ENCODE measurements around the gene TRIM63. TPM values are rescaled to one million over a fixed set of nuclear protein-coding genes. Genes with fewer than 3 reads are reported as not detected.

TRIM63 gene
- polyA plus RNA-seq, 1 of the 3 experiments (the other 2 are of a cell fraction), result not detected

- Histone ChIP-seq H3F3A (replicated peaks; ENCODE audit: insufficient read depth) (no peaks in the 10 kb centered on the region), H3K9me3 (no peaks in the 10 kb centered on the region), H3K4me3 (ENCODE audit: low read depth in 2 of 2, low read length in 1 of 2) (no peak overlapping the region), H3K27me3 (ENCODE audit: insufficient read depth) (peaks cover 75% of the 10 kb centered on the region), H3K4me1 (ENCODE audit: control insufficient read depth in 1 of 2, insufficient read depth in 2 of 2, low read depth in 1 of 2, low read length in 1 of 2) (no peaks in the 10 kb centered on the region; a peak in 1 of 4 replicates), H4K20me1 (ENCODE audit: insufficient read depth) (no peaks in the 10 kb centered on the region), H3K9ac (no peak overlapping the region), H3K4me2 (peak overlapping the region; percentile 15; the same call in 1 of the 2 replicates), H3K9me2 (no peaks in the 10 kb centered on the region), H3K27ac (ENCODE audit: low read depth in 2 of 2, low read length in 1 of 2) (no peak overlapping the region), H3K79me2 (ENCODE audit: insufficient read depth) (no peaks in the 10 kb centered on the region), H2AFZ (ENCODE audit: low read depth) (no peak overlapping the region), H3K36me3 (replicated peaks in 1 of 2; ENCODE audit: control insufficient read depth in 1 of 2, insufficient read depth in 2 of 2, low read length in 1 of 2) (no peaks in the 10 kb centered on the region)
- ChIA-PET CTCF (interaction anchor here (1.4 to 4.1 kb wide), 4 partner anchors 10 to 117 kb away, joined by 3 to 19 read pairs (median 10); no protein-coding TSS in a partner anchor), POLR2A (no interaction called here)
- TF ChIP-seq USF1 (IDR thresholded peaks at IDR 0.05; ENCODE audit: borderline replicate concordance, low read depth) (no peak), YY1 (IDR thresholded peaks at IDR 0.05; ENCODE audit: low read depth) (no peak), GATA2 (CRISPR knock-in tag; IDR thresholded peaks at IDR 0.05) (no peak), RFX5 (IDR thresholded peaks at IDR 0.05; ENCODE audit: low read length) (no peak), TCF12 (IDR thresholded peaks at IDR 0.05) (no peak), EZH2phosphoT487 (IDR thresholded peaks at IDR 0.05; ENCODE audit: borderline replicate concordance, low read depth) (no peak), FOXJ3 (CRISPR knock-in tag; IDR thresholded peaks at IDR 0.05) (no peak), PBX3 (IDR thresholded peaks at IDR 0.05) (no peak), NRF1 (IDR thresholded peaks at IDR 0.05; ENCODE audit: low read depth, low read length) (no peak), SIN3A (IDR thresholded peaks at IDR 0.05; ENCODE audit: borderline replicate concordance, low read depth, low read length) (no peak), RCOR1 (IDR thresholded peaks at IDR 0.05; ENCODE audit: low read length) (no peak), JUND (IDR thresholded peaks at IDR 0.05) (no peak), USF2 (IDR thresholded peaks at IDR 0.05; ENCODE audit: borderline replicate concordance, low read depth, low read length) (no peak), REST (IDR thresholded peaks at IDR 0.05; ENCODE audit: low read depth, low read length) (no peak)
- 16% methylated on average over 14 of the region's 57 CpGs for WGBS (ENCODE audit: low lambda C conversion rate)
- DNase-seq, result peak; percentile 45
Measured at GRCh38 chr1:26046246-26047095, 21.0 kb downstream of the TRIM63 start.

Data from SK-N-SH (cell line).